Measurements from ENCODE around the gene CAMTA1. TPM values are rescaled to one million over a fixed set of nuclear protein-coding genes. Genes with fewer than 3 reads are reported as not detected.

The CAMTA1 gene
- polyA plus RNA-seq, 1 experiment = 23.1 TPM

GRCh38 chr1:7636795-7637526 is 851.7 kb downstream of the CAMTA1 start:
- no peak for DNase-seq (ENCODE audit: low read depth)
- ChIA-PET POLR2A (no interaction called here), CTCF (no interaction called here)
- Histone ChIP-seq H3K4me3 (ENCODE audit: low read depth, low read length) (no peak overlapping the region), H3K36me3 (ENCODE audit: control insufficient read depth, insufficient read depth, low read length) (no peaks in the 10 kb centered on the region), H3K27me3 (ENCODE audit: control insufficient read depth, insufficient read depth, low read length) (no peaks in the 10 kb centered on the region; the same call in 1 of the 2 replicates)
- no peak for TF ChIP-seq CTCF (IDR thresholded peaks at IDR 0.05; ENCODE audit: insufficient read depth, low read depth, low read length)

- no peak for TF ChIP-seq CTCF (IDR thresholded peaks at IDR 0.05; ENCODE audit: insufficient read depth, low read depth, low read length)
- H3K36me3 ChIP-seq (ENCODE audit: control insufficient read depth, insufficient read depth, low read length) = no peaks in the 10 kb centered on the region
- no peak overlapping the region for H3K4me3 ChIP-seq (ENCODE audit: low read depth, low read length)
- ChIA-PET POLR2A (no interaction called here), CTCF (interaction anchor here (1.1 to 1.6 kb wide), 2 partner anchors 9 to 29 kb away, joined by 3 to 5 read pairs; no protein-coding TSS in a partner anchor)
- no peaks in the 10 kb centered on the region for H3K27me3 ChIP-seq (ENCODE audit: control insufficient read depth, insufficient read depth, low read length)
- DNase-seq (ENCODE audit: low read depth) = no peak
Measured at GRCh38 chr1:7638078-7638477, 852.8 kb downstream of the CAMTA1 start.

GRCh38 chr1:7639435-7640131 is 854.3 kb downstream of the CAMTA1 start:
- CTCF ChIA-PET = interaction anchor here (1.6 to 2.5 kb wide), 2 partner anchors 8 to 597 kb away, joined by 5 to 8 read pairs; no protein-coding TSS in a partner anchor
- POLR2A ChIA-PET = no interaction called here
- Histone ChIP-seq H3K4me3 (ENCODE audit: low read depth, low read length) (no peak overlapping the region), H3K36me3 (ENCODE audit: control insufficient read depth, insufficient read depth, low read length) (no peaks in the 10 kb centered on the region), H3K27me3 (ENCODE audit: control insufficient read depth, insufficient read depth, low read length) (no peaks in the 10 kb centered on the region)
- TF ChIP-seq CTCF (IDR thresholded peaks at IDR 0.05; ENCODE audit: insufficient read depth, low read depth, low read length) = no peak
- DNase-seq (ENCODE audit: low read depth) = no peak

GRCh38 chr1:7640350-7640749 is 855.1 kb downstream of the CAMTA1 start:
- Histone ChIP-seq H3K36me3 (ENCODE audit: control insufficient read depth, insufficient read depth, low read length) (no peaks in the 10 kb centered on the region), H3K27me3 (ENCODE audit: control insufficient read depth, insufficient read depth, low read length) (no peaks in the 10 kb centered on the region), H3K4me3 (ENCODE audit: low read depth, low read length) (no peak overlapping the region)
- no peak for DNase-seq (ENCODE audit: low read depth)
- CTCF ChIA-PET = interaction anchor here (1.4 to 2.5 kb wide), 2 partner anchors 570 to 597 kb away, joined by 4 to 8 read pairs; no protein-coding TSS in a partner anchor
- POLR2A ChIA-PET = no interaction called here
- TF ChIP-seq CTCF (IDR thresholded peaks at IDR 0.05; ENCODE audit: insufficient read depth, low read depth, low read length) = no peak

- DNase-seq (ENCODE audit: low read depth) = no peak
- no peaks in the 10 kb centered on the region for H3K27me3 ChIP-seq (ENCODE audit: control insufficient read depth, insufficient read depth, low read length)
- no peak for TF ChIP-seq CTCF (IDR thresholded peaks at IDR 0.05; ENCODE audit: insufficient read depth, low read depth, low read length)
- no peaks in the 10 kb centered on the region for H3K36me3 ChIP-seq (ENCODE audit: control insufficient read depth, insufficient read depth, low read length)
- ChIA-PET POLR2A (no interaction called here), CTCF (interaction anchor here (1.4 to 2.5 kb wide), 2 partner anchors 570 to 598 kb away, joined by 4 to 8 read pairs; no protein-coding TSS in a partner anchor)
- no peak overlapping the region for H3K4me3 ChIP-seq (ENCODE audit: low read depth, low read length)
Measured at GRCh38 chr1:7640920-7641585, 855.8 kb downstream of the CAMTA1 start.
